Gastroesophageal sphincter (tissue), 3 donors: ENCODE measurements around the gene RNF25.

ENCODE experiments used
- CTCF ChIP-seq, 4 experiments: fragments of 200-600 bp in 2 of 4; fragments of 450-650 bp in 2 of 4; sonication (generic) in 1 of 4; IDR thresholded peaks; one replicate each; pipeline ENCODE4 v1.5.1; 2017 to 2019; ENCODE audit warnings: antibody characterized with exemption in 4 of 4, mild to moderate bottlenecking in 2 of 4, moderate library complexity in 2 of 4
- EP300 ChIP-seq: sonication (generic); formaldehyde crosslinking; IDR thresholded peaks from one replicate; pipeline ENCODE4 v1.6.1; 2017; ENCODE audit warnings: antibody characterized with exemption, mild to moderate bottlenecking
- POLR2A ChIP-seq, 2 donors: fragments of 450-650 bp; IDR thresholded peaks; one replicate each; pipeline ENCODE4 v1.6.1; 2017; ENCODE audit warnings: antibody characterized with exemption in 2 of 2, mild to moderate bottlenecking in 2 of 2, moderate library complexity in 1 of 2
- POLR2AphosphoS5 ChIP-seq: sonication (generic); formaldehyde crosslinking; IDR thresholded peaks from one replicate; pipeline ENCODE4 v1.6.1; 2017; ENCODE audit warnings: antibody characterized with exemption

- TF ChIP-seq POLR2AphosphoS5 (no peak), CTCF (IDR thresholded peaks at IDR 0.05) (no peak), POLR2A (IDR thresholded peaks at IDR 0.05) (no peak), EP300 (no peak)
These were observed 19.4 kb upstream of the RNF25 start for GRCh38 chr2:218691234-218691633.
